ENCODE measurements around the gene ZNF397.

Gene ZNF397

GRCh38 chr18:35277633-35278032 lies 36.8 kb downstream of the ZNF397 start:
- no peak for TF ChIP-seq CTCF (IDR thresholded peaks at IDR 0.05; ENCODE audit: low read depth, low read length, missing control alignments)

GRCh38 chr18:35278085-35278484 lies 37.3 kb downstream of the ZNF397 start:
- DNase-seq (ENCODE audit: low read depth) = no peak
- no peak for TF ChIP-seq CTCF (IDR thresholded peaks at IDR 0.05; ENCODE audit: low read depth, low read length, missing control alignments)
- no peak overlapping the region for H3K4me3 ChIP-seq (ENCODE audit: low read depth, low read length)

More at GRCh38 chr18:35277633-35278032, 36.8 kb downstream of the ZNF397 start:
- DNase-seq (ENCODE audit: low read depth) = no peak
- H3K4me3 ChIP-seq (ENCODE audit: low read depth, low read length) = no peak overlapping the region

GRCh38 chr18:35278969-35279368 lies 38.1 kb downstream of the ZNF397 start:
- DNase-seq (ENCODE audit: low read depth) = no peak
- no peak for TF ChIP-seq CTCF (IDR thresholded peaks at IDR 0.05; ENCODE audit: low read depth, low read length, missing control alignments)
- H3K4me3 ChIP-seq (ENCODE audit: low read depth, low read length) = no peak overlapping the region

- no peak overlapping the region for H3K4me3 ChIP-seq (ENCODE audit: low read depth, low read length)
- TF ChIP-seq CTCF (IDR thresholded peaks at IDR 0.05; ENCODE audit: low read depth, low read length, missing control alignments) = no peak
- no peak for DNase-seq (ENCODE audit: low read depth)
Measured at GRCh38 chr18:35282353-35282752, 41.5 kb downstream of the ZNF397 start.

- H3K4me3 ChIP-seq (ENCODE audit: low read depth, low read length) = no peak overlapping the region
- DNase-seq (ENCODE audit: low read depth) = no peak
- TF ChIP-seq CTCF (IDR thresholded peaks at IDR 0.05; ENCODE audit: low read depth, low read length, missing control alignments) = no peak
Measured at GRCh38 chr18:35283923-35284794, 43.3 kb downstream of the ZNF397 start.

GRCh38 chr18:35284841-35285240 lies 44.0 kb downstream of the ZNF397 start:
- no peak for TF ChIP-seq CTCF (IDR thresholded peaks at IDR 0.05; ENCODE audit: low read depth, low read length, missing control alignments)
- H3K4me3 ChIP-seq (ENCODE audit: low read depth, low read length) = no peak overlapping the region
- no peak for DNase-seq (ENCODE audit: low read depth)

- no peak for TF ChIP-seq CTCF (IDR thresholded peaks at IDR 0.05; ENCODE audit: low read depth, low read length, missing control alignments)
- no peak for DNase-seq (ENCODE audit: low read depth)
- H3K4me3 ChIP-seq (ENCODE audit: low read depth, low read length) = peak overlapping the region; percentile 73
Measured at GRCh38 chr18:35289293-35289692, 48.5 kb downstream of the ZNF397 start.

All from GM12864 (cell line).